CMK (cell line): ENCODE results near the gene YES1.

Source experiments
- DNase-seq: peaks from one replicate; pipeline ENCODE4 v3.0.0-alpha.2; 2010; ENCODE audit warnings: low read depth

YES1 gene

DNA sequence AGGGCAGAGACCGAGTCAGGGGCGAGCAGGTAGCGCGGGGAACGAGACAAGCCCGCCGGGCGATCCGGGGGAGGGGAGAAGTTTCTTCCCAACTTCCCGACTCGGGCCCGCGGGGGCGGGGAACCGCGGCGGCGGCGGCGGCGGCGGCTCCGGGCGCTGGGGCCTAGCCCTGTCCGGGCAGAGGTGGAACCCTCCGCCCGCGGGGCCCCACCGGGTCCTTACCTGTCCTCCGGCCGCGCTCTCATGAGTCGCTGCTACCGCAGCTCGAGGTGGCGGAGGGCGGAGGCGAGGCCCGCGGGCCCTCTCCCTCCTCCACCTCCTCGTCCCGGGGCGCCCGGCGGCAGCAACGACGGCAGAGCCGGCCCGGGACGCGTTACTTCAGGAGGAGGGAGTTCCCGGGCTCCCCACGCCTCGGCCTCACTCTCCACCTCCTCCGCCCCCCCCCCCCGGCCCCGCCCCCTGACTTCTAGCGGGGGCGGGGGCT lies at the start of gene YES1:
TSS of gene YES1 (minus strand) at position 351 of the 484 bp plus-strand sequence. CDS start 55,415 bp downstream, outside the sequence.
- no peak for DNase-seq

DNA sequence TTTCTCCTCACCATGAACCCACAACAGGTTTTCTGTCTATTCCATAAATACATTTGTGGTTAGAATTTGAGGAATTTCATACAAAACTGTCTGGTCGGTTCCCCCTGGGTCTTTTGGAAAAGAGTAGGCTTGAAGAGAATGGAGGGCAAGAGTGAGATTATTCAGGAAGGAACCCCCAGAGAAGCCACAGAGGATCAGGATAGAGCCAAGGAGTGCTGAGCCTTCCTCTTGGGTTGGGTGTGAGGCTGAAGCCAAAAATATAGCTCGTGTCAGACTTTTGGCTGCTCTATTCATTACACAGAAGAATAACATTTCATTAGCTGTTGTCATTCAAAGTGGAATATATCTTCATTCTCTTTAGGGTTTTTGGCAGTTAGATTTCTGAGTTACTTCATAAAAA lies 45.9 kb upstream of the YES1 start:
- DNase-seq: no peak

DNA sequence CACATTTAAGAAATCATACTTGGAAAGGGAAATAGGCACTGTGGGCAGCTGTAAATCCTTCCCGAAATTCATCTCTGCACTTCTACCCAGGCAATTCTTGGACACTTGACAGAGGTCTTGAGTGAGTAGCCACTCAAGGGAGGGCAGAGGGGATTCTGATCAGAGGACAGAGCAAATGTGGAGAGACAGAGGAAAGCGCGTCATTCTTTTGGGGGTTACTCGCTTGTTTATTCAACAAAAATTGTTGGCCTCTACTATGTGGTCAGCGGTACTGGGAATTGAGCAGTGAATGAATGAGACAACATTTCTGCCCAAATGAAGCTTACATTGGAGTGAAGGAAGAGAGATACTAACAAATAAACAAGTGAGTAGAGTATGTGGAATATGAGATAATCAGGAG lies 41.4 kb upstream of the YES1 start:
- no peak for DNase-seq

DNA sequence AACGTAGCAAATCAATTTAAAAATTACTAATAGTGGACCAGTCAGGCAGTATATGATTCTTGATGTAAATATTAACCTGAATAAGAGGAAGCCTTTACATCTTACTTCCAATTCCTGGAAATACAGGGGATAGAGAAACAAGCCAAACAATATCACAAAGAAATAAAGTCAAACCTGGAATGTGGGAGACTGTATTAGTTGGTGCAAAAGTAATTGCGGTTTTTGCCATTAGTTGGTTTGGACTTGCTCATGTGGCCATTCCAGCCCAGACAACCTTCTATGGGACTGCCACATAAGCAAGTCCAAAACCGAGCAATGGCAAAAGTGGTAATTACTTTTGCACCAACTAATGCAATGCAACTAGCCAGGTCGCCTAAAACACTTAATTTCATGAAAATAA lies 38.9 kb upstream of the YES1 start:
- no peak for DNase-seq

DNA sequence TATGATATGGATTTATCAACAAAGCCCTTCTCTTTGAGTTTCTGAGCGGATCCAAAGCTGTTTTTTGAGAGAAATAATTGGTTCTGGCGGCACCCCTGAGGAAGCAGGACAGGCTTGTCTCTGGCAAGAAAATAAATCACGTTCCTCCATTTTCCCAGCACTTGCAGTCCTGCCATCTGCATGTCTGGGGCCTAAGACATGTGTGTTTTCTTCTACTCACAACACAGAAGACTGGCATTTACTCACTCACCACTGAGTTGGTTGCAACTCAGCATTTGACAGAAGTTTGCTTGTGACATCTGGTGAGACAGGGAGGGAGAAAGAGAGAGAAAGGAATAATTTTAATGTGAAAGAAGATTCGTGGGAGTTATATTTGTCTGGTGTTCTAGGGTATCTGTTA lies 37.0 kb upstream of the YES1 start:
- no peak for DNase-seq

DNA sequence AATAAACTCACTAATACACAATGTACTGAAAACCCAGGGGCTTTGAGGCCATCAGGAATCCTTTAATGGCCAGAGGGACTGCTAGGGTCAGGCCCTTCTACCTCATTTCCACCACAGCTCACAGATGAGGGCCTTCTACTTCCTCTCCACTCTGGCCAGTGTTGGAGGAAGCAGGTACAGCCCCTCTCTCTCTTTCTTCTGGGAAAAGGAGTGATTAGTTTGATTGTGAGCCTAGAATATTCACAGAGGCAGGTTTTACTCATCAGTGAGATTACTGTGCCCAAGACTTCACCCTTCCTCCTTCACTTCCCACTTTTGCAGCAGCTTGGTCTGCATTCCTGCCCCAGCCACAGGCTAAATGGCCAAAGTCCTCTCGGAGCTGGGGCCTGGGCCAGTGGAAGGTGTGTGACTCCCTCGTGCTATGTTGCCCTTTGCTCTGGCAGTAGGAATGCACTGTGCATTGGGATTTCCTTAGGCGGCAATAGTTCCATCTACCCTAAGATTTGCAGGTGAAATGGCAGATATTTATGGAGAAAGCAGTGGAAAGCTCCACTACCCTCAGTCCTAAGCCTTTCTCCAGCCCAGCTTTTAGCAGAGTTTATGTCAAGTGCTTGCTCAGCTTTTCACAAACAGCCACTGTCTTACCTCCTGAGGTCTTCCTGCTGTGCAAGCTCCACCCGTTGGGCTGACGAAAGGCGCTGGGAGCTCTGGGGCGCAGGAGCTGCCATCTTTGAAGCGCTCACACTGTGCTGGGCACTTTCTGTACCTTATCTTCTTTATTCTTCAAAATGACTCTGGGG lies 36.2 kb upstream of the YES1 start:
- DNase-seq: no peak

DNA sequence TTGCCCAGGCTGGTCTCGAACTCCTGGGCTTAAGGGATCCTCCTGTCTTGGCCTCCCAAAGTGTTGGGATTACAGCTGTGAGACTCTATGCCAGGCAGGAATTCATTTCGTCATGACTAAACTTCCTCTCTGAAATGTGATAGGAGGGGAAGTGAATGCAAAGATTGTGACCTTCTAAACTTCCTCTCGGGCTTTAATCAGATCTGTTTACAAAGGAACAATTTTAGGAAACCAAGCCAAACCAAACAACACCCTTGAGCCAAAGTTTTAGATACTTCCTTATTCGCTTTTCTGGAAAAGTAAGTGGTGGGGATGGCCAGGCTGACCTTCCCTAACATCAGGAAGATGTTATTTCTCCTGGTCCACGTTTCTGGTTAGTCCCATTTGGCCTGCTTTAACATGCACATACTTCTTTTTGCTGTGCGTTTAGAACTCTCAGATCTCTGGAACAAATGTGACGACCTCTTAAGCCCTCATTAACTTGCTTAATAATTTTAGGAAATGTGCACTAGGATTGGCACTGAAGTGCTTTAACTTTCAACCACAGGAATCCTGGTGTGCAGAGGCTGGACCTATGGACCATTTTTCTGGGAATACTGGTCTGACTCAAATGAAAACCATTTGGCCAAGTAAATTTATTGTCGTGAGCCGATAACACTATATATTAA lies 33.2 kb upstream of the YES1 start:
- no peak for DNase-seq

DNA sequence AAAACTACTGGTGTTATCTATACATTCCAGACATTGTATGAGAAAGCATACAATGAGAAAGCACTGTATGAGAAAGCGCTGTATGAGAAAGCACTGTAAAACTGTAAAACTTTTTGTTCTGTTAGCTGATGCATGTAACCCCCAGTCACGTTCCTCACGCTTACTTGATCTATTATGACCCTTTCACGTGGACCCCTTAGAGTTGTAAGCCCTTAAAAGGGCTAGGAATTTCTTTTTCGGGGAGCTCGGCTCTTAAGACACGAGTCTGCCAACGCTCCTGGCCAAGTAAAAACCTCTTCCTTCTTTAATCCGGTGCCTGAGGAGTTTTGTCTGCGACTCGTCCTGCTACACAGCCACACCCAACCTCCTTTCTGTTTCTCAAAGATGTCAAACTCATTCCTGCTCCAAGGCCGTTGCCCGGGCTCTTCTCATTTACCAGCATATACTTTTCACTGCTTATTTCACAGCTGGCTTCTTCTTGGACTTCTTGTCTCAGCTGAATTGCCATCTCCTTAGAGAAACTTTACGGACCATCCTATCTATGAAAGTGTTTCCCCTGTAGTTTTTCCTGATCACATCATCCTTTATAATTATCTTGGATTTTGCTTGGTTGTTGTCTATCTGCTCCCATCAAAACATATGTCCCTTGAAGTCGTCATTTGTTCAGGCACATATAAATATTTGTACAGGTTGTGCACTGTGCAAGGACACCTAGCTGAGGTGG lies 29.8 kb upstream of the YES1 start:
- DNase-seq: no peak

DNA sequence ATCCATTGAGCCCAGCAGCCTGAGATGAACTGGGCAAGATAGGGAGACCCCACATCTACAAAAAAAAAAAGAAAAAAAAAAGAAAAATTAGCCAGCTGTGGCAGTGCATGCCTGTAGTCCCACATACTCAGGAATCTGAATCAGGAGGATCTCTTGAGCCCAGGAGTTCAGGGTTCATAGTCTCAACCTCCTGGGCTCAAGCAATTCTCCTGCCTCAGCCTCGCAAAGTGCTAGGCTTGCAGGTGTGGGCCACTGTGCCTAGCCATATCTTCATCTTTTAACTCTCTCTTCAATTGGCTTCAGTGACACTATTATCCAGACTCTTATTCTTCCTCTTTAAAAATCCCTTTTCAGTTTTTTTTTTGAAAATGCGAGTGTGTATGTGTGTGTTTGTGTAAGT lies 28.5 kb upstream of the YES1 start:
- no peak for DNase-seq

DNA sequence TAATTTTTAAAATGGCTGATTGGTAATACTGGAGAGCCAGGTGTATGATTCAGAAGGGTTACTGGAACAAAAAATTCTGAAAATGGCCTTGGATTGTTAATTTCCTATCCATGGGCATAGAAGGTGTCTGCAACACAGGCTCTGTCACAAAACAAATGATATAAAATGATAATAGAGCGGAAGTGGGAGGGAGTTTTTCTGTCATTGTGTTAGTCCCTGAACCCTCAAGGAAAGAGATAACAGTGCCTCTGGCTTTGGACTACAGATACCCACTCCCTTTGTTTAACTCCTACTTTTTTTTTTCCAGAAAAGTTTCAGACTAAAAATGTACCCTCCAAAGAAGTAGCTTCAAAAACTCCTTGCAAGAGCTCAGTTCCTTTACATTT lies 28.0 kb upstream of the YES1 start:
- DNase-seq: no peak

DNA sequence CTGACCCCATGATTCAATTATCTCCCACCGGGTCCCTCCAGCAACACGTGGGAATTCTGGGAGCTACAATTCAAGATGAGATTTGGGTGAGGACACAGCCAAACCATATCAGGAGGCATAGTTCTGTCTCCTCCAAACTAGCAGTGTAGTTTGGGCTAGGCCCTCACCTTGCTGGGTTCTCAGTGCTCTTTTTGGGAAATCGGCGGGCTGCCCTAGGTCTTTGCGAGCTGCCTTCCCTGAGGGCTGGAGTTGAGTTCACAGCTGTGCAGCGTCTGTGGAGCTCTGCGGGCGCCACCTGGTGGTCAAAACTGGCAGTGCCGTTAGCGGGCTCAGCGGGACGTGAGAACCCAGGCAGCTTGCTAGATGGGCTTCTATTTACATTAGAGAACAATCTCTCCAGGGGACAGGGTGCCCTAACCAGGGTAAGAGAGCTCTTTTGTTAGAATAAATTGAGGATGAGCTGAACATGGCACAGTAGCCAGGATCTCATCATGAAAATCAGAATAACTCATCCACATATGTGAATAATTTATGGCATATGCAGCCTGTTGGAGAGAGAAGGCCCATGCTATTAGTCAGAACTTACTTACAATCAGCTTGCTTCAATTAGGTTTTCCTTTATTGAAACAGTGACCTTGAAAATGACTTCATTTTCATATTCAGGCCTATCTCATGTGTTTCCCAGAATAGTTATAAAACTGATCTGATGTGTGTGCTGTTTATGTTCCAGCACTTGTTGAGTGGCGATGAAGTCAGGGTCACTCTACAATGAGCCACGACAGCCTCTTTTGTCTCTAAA lies 27.4 kb upstream of the YES1 start:
- DNase-seq: peak; percentile 59

DNA sequence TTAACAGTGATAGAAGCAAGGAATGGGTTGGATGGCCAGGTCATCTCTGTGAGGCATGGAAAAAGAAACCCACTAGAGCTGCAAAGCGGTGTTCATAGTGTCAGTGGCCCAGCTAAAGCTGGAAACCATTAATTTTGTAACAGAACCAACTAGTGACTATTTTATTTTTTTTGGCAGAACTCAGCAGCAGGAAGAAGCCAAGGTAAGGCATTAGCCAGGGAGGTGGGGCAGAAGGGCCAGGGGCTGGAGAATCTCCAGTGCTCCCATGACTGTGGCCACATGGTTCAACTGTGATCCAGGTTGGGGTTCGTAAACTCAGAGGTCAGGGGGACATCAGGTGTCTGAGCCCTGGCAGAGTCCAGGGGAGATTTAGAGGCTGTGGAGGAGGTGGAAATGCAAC lies 25.9 kb upstream of the YES1 start:
- no peak for DNase-seq

DNA sequence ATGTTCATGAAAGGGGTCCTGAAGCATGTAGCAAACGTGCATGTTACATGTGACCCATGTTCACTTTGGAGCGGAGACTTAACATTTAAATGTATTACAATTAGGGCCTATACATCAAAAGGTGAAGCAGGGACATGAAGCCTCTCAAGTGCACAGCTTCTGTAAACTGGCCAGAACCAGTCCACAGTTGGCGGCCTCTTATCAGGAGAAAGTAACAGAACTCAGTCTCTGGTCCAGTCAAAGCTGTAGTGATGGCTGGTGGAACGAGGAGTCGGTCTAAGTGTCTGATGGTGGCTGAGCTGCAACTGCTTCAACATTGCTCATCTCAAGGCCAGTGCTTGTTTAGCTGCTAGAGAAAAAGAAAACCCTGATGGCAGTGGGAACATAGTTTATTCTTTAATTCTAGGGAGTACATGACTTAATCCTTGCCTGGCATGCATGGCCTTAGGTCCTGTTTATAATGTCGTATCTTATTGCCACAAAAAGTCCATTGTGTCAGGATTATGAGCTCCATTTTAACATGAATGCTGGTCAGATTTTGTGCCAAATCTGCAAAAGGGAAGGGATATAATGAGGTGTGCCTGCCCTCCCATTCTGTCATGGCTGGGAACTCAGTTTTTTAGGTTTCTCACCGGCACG lies 22.2 kb upstream of the YES1 start:
- no peak for DNase-seq

DNA sequence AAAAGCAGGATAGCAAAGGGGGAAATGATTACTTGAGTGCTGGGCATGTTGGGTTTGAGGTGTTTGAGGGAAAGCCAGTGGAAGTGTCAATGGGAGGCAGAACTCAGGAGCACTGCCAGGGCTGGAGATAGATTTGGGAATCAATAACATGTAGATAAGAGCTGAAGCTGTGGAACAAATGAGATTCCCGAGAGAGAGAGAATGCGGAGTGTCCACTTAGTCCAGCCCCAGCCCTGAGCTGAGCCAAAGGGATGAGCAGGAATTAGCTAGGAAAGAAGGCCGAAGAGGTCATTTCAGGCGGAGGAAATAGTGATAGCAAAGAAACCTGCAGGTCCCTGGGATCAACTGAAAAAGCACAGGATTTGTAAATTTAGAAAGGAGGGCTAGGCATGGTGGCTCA lies 21.2 kb upstream of the YES1 start:
- DNase-seq: no peak

DNA sequence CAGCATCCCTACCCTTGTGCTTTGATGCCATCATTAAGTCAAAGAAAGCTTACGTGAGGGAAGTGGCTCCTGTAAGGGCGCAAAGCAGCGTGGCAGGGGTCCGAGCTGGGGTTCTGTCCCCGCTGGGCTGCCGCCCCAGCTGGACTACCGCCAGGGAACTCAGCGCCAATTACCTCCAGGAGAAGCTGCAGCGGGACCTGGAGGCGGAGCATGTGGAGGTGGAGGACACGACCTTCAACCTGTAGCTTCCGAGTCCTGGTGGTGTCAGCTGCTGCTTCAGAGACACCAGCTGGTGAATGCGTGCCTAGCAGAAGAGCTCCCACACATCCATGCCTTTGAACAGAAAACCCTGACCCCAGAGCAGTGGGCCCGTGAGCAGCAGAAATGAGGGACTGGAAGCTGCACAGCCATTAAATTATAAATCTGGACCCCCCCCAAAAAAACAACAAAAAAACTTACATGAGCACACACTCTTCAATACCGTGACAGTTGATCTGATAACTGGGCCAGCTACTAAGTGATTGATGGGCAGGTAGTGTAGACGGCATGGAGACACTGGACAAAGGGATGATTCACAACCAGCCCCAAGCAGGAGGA lies 20.1 kb upstream of the YES1 start:
- DNase-seq: no peak

DNA sequence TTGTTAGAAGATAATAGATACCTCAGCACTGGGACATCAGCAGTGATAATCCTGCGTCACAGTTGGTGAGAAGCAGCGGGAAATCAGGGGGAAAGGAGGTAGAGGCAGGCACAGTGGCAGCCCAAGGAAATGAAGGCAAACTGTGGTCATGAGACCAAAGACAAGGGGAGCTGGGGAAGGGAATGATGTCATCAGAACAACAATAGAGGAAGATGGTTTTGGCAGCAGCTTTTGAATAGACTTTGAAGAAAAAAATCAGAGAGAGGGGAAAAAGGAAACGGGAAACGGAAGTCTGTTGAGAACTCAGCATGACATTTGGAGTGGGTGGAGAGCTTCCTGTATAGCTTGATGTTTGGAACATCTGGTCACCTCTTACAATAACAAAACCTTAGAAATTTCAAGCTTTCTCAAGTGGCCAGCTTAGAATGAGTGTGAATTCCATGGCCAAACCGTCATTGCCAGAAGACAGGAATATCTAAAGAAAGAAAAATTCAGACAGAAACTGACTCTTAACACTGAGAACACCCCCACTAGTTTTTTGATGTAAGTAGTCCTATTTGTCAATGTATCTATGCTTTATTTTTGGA lies 18.4 kb upstream of the YES1 start:
- DNase-seq: peak; percentile 68

DNA sequence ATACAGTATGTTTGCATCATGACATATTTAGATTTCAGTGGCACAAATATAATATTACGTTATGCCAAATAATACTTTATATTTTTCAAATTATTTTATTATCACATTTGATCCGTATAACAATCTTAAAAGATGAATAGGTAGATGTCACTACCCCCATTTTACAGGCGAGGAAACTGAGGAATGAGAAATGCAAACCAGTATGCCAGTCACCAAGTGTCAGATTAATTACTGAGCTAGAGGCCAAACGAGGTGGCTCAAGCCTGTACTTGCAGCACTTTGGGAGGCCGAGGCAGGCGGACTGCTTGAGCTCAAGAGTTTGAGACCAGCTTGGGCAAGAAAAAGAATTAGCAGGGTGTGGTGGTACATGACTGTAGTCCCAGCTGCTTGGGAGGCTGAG lies 17.4 kb upstream of the YES1 start:
- DNase-seq: no peak

DNA sequence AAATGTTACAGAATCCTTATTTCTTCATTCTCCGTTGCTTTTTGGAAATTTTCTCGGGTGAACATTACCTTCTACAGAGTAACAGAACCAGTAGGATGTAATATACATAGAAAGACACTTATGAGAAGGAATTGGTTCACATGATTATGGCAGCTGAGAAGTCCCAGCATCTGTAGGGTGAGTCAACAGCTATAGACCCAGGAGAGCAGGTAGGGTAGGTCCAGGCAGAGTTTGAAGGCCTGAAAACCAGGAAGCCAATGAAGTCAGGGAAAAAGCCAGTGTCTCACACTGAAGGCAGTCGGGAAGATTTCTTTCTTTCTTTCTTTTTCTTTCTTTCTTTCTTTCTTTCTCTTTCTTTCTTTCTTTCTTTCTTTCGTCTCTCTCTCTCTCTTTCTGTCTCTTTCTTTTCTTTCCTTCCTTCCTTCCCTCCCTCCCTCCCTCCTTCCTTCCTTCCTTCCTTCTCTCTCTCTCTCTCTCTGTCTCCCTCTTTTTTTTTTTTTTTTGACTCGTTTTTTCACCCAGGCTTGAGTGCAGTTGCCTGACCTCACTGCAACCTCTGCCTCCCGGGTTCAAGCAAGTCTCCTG lies 15.1 kb upstream of the YES1 start:
- DNase-seq: no peak

DNA sequence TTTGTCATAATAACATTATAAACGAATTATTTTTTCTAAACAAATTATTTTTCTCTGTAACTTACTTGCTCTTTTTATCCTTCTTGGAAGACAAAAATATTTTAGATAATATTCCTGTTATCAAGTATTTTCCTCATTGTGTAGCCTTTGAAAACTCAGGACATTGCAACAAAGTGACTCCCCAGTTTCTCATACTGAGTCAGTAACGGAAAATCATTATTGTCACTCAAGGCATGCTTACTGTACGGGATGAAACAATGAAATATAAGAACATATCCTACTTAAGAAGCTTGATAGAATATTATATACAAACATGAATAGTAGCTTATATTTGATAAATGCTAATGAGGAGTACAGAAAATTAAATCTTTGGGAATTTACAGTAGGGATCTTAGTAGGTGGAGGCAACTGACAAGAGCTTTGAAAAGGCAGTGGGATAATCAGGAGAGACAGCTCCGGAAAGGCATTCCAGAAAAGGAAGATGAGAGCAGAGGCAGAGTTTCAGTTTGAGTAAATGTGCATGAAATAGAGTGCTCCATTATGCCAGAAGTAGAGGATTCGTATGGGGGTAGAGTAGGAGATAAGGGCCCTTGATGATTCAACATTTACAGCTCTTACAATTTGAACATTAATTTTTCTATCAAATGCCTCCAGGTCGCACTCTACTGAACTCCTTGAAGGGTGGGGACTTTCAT lies 14.0 kb upstream of the YES1 start:
- no peak for DNase-seq

DNA sequence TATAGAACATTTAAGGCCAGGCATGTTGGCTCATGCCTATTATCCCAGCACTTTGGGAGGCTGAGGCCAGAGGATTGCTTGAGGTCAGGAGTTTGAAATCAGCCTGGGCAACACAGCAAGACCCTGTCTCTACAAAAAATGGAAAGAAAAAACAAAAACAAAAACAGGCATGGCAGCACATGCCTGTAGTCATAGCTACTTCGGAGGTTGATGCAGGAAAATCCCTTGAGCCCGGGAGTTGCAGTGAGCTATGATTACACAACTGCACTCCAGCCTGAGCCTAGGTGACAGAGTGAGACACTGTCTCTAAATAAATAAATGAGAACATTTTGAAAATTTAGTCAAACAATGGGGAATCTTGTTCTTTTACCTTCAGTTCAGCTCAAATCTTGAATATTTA lies 12.1 kb upstream of the YES1 start:
- DNase-seq: no peak
